Stimulated activated CD8-positive, alpha-beta memory T cell treated with anti-CD3 and anti-CD28 coated beads, Interleukin-15, amount 100 ng/mL, for 1 hour (primary cell): Measurements from ENCODE around the gene TLE5.
"Not testable (repeated sequence)": the region's sequence is repeated elsewhere in the genome, so short reads cannot be mapped to it uniquely, and the experiment has no call there.

Source experiments
- DNase-seq: peaks from one replicate; pipeline ENCODE4 v3.0.0-alpha.2; 2020; ENCODE audit warnings: low read depth

TLE5 gene

DNA sequence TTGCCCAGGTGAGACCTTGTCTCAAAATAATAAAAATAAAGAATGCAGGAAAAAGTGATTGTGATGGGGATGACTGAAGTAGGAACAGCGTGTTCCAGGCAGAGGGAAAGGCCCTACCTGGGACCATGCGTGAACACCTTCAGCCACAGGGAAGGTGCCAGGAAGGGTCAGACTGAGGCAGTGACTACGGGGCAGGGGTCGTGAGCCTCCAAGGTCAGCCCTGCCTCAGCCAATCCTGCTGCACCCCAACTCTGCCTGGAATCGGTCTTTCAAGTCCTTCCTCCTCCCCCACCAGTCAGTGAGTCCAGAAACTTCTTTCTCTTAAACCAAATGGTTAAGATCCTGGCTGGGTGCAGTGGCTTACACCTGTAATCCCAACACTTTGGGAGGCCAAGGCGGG is 17.1 kb downstream of the TLE5 start:
- no peak for DNase-seq

DNA sequence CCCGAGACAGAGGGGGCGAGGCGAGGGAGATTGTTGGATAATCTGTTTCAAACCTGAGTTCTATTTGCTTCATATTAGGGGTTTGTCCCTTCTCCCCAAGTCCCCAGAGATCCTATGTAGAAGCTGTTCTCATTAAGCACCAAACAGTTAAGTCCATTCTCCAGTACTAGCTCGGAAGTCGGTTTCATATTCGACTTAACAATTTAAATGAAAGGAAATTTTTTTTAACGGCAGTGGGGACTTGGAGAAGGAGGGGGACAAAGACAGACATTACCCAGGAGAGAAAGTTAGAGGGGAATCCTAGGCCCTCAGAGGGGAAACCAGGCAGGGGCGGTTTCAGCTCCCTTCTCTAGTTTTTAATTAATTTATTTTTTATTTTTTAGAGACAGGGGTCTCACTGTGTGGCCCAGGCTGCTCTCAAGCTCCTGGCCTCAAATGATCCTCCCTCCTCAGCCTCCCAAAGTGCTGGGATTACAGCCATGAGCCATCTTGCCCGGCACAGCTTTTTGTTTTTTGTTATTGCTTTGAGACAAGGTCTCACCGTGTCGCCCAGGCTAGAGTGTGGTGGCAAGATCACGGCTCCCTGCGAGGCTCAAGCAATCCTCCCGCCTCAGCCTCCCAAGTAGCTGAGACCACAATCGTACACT is 19.6 kb downstream of the TLE5 start:
- DNase-seq = no peak

DNA sequence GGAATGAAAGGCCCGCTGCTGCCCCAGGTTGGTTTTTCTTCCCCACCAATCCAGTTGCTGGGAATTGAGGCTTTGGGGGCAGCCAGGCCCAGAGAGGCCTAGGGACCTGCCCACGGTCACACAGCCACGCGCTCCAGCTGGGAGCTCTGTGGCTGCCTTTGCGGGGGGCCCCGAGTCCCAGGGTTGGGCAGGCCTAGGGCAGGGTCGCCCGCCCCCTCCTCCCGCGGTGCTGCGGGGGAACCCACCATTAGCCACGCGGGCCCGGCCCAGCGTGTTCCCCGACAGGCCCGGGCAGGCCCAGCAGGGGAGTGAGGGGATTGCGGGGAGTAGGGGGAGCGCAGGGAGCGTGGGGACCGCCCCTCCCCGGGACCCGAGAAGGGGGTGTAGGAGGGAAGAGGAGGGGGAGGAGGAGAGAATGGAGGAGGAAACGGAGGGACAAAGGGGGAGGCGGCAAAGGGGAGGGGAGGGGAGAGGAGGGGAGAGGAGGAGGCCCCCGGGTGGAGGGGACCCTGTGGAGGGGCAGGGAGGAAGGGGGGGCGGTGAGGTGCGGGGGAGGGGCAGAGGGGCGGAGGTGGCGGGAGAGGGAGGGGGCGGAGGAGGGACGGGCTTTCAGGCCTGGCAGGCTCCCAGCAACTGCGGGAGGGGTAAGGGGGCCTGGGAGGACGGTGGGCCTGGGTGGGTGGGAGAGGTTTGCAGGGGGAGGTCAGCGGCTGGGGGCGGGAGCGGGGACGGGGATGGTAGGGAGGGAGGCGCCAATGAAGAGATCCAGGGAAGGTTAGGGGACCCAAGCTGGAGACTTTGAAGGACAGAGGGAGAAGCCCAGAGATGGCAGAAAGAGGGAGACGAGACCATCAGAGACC is 20.3 kb downstream of the TLE5 start:
- DNase-seq = no peak

DNA sequence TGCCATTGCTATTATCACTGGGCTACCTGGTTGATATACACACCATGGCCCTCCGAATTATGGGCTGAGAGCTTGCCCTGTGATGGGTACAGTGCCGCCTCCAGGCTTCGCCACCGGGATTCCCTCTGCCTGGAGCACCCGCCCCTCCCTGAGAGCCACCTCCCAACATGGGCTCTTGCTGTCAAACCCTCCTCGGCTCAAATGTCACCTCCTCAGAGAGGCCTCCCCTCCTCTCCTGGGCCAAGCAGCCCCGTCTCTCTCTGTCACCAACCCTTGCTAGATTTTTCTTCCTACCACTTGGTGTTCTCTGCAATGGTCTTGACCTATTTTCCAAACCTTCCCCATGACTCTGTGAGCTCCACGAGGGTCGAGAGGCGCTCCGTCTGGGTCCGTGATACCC is 21.0 kb downstream of the TLE5 start:
- DNase-seq = no peak

DNA sequence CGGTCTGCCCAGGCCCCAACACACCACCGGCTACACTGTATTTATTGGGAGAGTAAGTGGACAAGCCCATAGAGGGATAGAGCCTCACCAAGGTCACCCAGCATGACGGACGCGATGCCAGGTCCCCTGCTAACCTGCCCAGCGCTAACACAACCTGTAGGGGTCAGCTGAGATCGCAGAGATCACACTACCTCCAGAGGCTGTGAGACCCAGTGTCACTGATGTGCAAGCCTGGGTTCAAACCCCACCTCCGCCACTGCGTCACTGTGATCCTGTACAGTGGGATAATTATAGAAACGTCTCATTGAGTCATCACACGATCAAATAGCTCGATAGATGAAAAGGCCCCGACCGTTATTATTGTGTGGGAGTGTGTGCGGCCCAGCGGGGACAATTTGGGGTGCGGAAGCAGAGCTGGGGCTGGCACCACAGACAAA is 22.6 kb downstream of the TLE5 start:
- no peak for DNase-seq

DNA sequence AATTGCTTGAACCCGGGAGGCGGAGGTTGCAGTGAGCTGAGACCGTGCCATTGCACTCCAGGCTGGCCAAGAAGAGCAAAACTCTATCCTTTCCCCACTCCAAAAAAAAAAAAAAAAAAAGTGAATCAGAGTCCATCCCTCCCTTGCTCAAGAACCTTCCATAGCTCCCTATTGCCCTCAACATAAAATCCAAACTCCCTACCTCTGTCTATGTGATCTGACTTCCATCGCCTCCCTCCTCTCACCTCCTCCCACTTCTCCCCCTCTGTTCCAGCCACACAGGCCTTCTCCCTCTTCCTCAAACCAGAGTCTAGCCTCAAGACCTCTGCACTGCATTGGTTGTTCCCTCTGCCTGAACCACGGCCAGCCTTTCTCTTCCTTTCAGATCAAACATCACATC is 23.2 kb downstream of the TLE5 start:
- no peak for DNase-seq

DNA sequence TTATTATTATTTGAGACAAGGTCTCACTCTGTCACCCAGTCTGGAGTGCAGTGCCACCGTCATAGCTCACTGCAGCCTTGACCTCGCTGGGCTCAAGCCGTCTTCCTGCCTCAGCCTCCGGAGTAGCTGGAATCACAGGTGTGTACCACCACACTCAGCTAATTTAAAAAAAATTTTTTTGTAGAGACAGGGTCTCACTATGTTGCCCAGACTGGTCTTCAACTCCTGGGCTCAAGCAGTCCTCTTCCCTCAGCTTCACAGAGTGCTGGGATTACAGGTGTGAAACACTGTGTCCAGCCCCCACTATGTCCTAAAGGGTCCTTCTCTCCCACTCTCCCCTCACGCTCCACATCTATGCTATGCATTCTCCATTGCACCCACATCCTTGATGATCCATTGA is 24.1 kb downstream of the TLE5 start:
- DNase-seq = no peak

DNA sequence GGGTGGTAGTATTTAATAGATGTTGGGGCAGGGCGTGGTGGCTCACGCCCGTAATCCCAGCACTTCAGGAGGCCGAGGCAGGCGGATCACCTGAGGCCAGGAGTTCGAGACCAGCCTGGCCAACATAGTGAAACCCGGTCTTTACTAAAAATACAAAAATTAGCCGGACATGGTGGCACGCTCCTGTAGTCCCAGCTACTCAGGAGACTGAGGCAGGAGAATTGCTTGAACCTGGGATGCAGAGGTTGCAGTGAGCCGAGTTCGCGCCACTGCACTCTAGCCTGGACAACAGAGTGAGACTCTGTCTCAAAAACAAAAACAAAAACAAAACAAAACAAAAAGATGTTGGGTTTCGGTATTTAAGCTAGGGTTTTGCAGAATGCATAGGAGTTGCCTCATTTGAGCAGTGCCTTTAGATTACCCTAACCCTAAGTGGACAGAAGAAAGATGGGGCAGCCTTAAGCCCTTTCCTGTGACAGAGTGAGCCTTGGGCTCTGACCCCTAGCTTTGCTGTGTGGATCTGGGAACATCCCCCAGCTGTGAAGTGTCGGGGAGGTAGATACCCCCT is 25.2 kb downstream of the TLE5 start:
- DNase-seq = not testable (repeated sequence)

DNA sequence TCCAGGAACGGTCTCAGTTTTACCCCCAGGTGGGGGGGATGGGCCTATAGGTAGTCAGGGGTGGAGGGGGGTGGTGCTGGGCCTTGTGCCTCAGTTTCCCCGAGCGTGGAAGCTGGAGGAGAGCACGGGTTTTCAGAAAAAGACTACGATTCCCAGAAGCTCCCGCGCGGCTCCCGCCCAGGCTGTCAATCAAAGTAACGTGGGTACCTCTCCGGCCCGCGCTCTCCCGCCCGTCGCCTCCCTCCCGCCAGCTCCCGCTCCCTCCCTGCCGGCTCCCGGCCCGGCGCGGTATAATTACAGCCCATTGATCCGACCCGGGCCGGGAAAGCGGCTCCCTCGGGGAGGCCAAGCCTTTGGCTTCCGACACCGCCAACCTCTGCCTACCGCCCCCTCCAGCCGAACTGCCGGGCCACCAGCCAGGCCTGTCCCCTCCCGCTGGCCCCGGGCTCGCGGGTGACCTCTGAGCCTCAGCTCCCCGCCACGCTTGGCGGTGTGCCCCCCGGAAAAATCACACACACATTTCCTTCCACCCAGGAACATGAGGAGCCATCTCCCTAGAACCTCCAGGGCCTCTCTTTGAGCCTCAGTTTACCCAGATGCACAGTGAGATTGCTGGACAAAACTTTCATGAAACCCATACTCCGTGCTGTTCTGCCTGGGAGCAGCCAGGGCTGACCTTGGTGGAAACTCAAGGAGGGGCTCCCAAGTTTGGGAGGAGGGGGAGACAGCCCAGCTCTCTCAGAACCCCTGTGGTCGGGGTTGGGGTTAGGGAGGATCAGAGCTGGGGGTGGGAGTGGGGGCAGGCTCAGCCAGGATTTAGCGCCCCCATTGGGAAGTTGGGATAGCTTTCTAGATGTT is 25.9 kb downstream of the TLE5 start:
- peak; percentile 62 for DNase-seq

DNA sequence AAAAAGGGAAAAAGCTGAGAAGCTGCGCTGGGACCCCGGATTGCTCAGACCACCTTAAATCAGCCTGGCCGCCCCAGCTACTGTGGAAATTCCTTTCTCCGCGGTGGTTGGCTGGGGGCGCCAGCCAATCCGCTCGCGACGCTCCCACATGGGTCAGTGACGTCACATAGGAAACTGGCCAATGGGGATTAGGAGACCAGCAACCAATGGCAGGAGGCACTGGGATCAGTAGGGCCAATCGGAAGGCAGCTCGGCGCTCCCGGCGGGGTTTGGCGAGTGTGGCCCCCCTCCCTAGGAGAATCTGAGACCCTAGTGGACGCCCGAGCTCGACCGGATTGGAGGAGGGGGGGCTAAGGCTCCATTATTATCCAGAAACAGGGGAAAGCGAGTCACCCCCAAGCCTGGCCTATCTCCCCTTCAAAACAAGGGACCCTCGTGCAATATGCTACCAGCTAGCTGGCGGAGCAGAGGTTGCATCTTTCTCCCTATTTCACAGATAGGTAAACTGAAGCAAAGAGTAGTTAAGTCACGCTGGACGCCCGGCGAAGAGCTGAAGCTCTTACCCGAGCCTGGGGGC is 26.7 kb downstream of the TLE5 start:
- peak; percentile 86 for DNase-seq

DNA sequence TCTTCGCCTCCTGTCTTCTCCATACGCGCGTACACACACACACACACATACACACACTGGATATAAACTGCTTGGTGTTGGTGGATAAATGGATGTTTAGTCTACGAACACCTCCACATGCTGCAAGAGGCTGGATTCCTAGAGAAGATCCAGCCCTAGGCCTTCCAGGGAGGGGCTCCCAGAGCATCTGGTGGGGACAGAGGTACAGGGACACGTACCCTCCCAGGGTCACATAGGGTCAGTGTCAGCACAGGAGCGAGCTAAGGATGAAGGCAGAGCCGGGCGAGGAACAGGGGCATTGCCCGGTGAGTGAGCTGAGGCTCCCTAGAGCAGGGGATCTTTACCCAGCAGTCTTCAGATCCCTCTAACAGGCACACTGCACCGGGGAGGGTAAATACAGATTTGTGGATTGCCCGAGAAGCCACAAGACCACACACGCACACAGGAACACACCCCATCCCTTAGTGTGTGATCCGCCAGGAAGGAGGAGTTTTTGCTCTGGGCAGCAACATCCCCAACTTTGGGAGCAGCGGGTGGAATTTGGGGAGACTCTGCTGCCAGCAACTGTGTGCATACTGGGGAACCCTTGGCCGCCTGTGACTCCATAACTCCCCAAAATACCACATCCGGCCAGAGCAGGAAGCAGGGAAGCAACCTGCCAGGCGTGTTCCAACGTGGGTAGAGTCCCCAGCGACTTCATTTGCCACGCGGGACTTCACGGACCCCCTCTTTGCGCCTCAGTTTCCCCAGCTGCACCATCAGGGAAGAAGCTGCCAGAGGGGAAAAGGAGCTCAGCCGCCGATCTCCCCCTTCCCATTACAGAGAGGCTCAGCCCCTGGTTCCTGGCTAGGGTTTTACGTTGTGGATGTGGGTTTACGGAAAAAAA is 27.4 kb downstream of the TLE5 start:
- DNase-seq = no peak

DNA sequence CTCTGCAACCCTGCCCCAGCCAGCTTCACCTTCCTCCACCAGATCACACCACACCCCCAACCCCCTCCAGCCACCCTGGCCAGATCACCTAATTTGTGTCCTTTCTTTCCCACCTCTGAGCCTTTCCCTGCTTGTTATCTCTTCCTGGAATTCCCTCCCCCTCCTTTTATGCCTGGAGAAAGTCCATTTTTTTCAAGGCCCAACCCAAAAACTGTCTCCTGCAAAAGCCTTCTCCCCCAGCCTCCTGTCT is 28.0 kb downstream of the TLE5 start:
- DNase-seq = no peak

DNA sequence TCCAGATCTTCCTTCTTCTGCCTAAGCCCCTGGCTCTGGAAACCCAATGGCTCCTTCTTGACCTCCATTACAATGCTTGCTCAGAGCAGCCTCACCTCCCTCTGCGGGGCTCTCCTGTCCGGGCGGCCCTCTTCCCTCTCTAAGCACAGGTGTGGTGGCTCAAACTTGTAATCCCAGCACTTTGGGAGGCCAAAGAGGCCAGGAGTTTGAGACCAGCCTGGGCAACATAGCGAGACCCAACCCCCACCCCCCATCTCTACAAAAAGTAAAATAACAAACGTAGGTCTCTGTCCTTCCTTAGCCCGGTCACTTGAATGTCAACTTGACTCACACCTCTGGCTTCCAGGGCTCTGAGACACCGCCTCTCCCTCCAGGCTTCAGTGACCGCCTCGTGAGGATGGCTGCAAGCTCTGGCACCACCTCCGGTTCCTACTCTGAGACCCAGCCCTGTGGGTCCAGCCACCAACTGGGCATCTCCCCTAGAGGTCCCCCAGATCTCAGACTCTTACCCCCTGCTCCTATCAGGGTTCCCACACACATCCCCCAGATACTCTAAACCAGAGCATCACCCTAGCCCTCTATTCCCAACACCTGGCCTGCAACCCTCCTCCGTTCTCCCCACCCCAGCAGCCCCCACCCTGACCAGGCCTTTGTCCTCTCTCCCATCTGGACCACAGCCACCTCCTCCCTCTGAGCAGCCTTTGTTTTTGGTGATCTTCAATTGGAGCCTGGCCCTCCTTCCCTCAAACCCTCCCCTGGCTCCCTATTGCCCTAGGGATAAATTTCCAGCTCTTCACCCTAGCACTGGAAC is 28.5 kb downstream of the TLE5 start:
- DNase-seq = no peak

DNA sequence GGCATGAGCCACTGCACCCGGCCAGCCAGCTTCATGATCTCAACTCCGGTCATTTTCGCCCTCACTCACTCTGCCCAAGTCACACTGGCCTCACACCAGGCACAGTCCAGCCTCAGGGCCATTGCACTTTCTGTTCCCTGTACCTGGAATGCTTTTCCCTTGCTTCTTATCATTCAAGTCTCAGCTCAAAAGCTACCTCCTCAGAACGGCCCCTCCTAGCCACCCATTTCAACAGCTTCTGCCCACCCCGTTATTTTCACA is 30.8 kb downstream of the TLE5 start:
- no peak for DNase-seq

DNA sequence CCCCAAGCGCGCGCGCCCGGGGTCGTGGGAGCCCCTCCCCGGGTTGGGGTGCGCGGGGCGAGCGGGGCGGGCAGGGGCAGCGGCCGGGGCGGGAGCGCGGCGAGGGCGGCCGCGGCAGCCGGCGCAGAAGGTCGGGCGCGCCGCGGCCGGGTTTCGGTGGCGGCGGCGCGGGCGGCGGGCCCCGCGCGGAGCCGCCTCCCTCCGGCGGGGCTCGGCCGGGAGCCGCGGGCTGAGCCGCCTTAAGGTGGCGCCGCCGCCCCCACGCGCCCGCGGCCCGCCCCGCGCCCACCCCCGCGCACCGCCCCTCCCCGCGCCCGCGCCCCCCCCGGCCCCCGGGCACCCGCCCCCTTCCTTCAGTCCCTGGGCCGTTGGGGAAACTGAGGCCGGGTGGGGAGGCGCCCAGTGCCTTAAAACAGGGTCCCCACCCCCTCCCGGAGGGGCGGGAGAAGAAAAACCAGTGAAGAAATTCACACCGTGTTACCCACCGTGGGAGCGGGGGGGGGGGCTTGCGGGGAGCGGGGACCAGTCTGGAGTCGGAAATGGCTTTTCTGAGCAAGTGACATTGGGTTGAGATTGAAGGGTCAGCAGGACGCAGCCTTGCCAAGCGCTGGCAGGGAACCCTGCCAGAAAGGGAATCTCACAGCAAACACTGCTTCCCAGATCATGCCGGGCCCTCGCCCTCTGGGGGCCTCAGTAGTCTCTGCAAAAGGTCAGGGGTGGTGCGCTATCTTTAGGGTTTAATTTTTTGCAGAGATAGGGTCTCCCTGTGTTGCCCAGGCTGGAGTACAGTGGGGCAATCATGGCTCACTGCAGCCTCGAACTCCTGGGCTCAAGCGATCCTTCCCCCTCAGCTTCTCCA is 33.0 kb downstream of the TLE5 start, which contains the start of gene TLE2:
Gene TLE2 (minus strand): TSS at position 216 of the 859 bp plus-strand sequence. CDS start 376 bp downstream, outside the sequence.
- DNase-seq = no peak

DNA sequence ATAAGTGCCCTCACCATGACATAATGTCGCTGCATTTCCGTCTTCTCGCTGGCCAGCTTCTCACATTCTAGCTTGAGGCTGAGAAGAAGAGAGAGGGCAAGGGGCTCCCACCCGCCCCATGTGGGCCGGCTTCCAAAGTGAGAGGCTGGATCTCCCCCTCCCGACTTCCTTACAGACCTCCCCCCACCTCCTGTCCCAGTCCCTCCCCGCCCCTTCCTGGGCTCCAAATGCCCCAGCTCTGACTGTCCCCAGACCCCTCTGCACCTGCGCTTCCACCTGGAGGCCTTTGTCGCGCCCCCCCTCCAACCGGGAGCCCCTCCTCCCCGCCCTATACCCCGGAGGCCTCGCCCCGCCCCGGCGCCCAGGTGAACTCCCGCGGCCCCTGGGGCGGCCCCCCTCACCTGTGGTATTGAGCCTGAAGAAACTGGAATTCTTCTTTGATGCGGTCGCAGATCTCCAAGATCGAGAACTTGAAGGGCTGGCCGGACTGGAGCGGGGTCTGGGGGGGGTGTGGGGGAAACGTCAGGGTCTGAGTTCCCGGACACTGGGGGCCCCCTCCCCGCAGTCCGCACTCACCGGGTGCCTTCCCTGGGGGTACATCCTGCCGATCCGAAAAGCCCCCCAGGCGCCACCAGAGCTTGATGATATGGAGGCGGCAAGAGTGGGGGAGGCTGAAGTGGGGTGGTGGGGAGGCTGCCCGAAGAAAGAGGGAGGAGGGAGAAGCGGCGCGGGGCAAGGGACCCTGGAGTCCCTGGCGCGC is 33.8 kb downstream of the TLE5 start:
- no peak for DNase-seq

DNA sequence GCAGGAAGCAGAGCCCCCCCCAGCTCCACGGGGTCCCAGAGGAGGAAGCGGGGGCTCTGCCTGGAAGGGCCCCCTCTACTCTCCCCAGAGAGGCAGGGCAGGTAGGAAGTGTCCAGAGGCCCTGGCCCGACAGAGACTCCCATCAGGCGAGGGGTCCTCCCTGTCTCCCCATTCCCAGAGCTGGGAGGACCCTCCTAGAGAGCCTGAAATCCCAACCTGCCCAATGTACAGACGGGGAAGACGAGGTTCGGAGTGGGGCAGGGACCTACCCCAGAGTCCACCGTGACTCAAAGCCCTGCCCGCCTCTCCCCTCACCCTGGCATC is 34.4 kb downstream of the TLE5 start:
- DNase-seq = no peak

DNA sequence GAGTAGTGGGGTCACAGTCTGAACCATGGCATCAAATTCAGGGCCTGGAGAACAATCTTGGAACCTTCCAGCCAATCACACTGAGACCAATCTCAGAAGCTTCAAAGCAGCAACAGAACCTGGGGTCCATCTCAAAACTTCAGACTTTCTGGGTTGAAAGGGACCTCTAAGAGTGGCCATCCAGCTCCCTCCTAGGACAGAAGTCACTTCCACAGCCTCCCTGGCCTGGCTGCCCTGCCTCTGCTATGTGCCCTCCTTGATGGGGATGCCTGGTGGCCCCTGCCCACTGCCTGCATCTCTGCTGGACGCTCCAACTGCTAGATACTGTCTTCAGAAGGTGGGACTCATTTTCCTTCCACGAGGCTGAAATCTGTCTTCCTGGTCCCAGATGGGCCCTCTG is 35.0 kb downstream of the TLE5 start:
- no peak for DNase-seq

DNA sequence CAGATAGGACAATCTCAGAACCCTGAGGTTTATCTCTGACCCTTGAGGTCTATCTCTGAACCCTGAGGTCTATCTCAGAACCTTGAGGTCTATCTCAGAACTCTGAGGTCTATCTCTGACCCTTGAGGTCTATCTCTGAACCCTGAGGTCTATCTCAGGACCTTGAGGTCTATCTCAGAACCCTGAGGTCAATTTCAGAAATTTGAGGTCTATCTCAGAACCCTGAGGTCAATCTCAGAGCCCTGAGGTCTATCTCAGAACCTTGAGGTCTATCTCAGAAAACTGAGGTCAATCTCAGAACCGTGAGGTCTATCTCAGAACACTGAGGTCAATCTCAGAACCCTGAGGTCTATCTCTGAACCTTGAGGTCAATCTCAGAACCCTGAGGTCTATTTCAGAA is 35.5 kb downstream of the TLE5 start:
- DNase-seq = no peak
